K562 (cell line): ENCODE data around the gene C16orf90. TPM values are rescaled to one million over a fixed set of nuclear protein-coding genes. Genes with fewer than 3 reads are reported as not detected.

ENCODE experiments used
- ATAC-seq: fragments of 200-7000 bp; cut with Tn5 transposase; 3 replicates; pipeline ENCODE4 v1.9.1; 2020; ENCODE audit warnings: moderate library complexity
- BruUV-seq: library from RNA; stranded (reverse); fragments of 400-500 nt; replicated peaks from 2 replicates; lab custom pipeline; 2021; lab: Mats Ljungman, UMichigan
- CTCF ChIA-PET: fragments of 300-600 bp; formaldehyde crosslinking; extraction: SDS; loops from one replicate; lab custom pipeline; 2021; ENCODE audit warnings: low intra/inter-chr PET ratio; lab: Yijun Ruan, JAX
- POLR2A ChIA-PET: fragments of 300-600, 350-650 bp; sonication (Branson Sonifier 250); formaldehyde crosslinking; extraction: SDS; loops from one replicate; lab custom pipeline; 2021; ENCODE audit warnings: antibody characterized with exemption, inconsistent platforms; lab: Yijun Ruan, JAX
- DNase-seq, 4 experiments: peaks; one replicate each; pipeline versions ENCODE4 v3.0.0 to v3.0.0-alpha.2; 2011 to 2018; ENCODE audit warnings: low spot score in 3 of 4, mixed read lengths in 3 of 4; ENCODE audit errors: extremely low read depth in 1 of 4
- FAIRE-seq: peaks from 2 replicates; lab custom pipeline; 2011; peaks lifted over from hg19 to GRCh38; lab: Jason Lieb, UNC
- H2AFZ ChIP-seq: 2 replicates; pipeline ENCODE4 v1.6.0; 2011; ENCODE audit warnings: low read depth, low read length, control low read depth, inconsistent platforms
- H3K27ac ChIP-seq: fragments of 200-600 bp; 3 replicates; pipeline ENCODE4 v1.8.0; 2011; ENCODE audit warnings: low read depth, mild to moderate bottlenecking, control low read depth, inconsistent platforms, low read length, moderate library complexity, mixed read lengths; ENCODE audit errors: extremely low read depth
- H3K27me3 ChIP-seq, 2 experiments: fragments of 300-600 bp in 1 of 2; 2 replicates in 1 of 2; 3 replicates in 1 of 2; pipeline versions ENCODE4 v1.6.0 to v1.8.0; 2011; ENCODE audit warnings: inconsistent platforms in 2 of 2, low read length in 2 of 2, mild to moderate bottlenecking in 1 of 2, mixed read lengths in 1 of 2, moderate library complexity in 1 of 2; ENCODE audit not compliant: control insufficient read depth in 2 of 2, insufficient read depth in 2 of 2
- H3K36me3 ChIP-seq: fragments of 300-600 bp; 3 replicates; pipeline ENCODE4 v1.8.0; 2011; ENCODE audit warnings: mild to moderate bottlenecking, low read length, inconsistent platforms; ENCODE audit not compliant: control insufficient read depth, insufficient read depth
- H3K4me1 ChIP-seq, 2 experiments: fragments of 200-600 bp in 1 of 2; replicated peaks in 1 of 2; 2 replicates in 1 of 2; 3 replicates in 1 of 2; pipeline versions ENCODE4 v1.5.1 to v1.8.0; 2011; ENCODE audit warnings: inconsistent platforms in 2 of 2, low read length in 2 of 2, mild to moderate bottlenecking in 1 of 2, mixed read lengths in 1 of 2, moderate library complexity in 1 of 2; ENCODE audit not compliant: control insufficient read depth in 2 of 2, insufficient read depth in 2 of 2
- H3K4me2 ChIP-seq: 2 replicates; pipeline ENCODE4 v1.6.1; 2011; ENCODE audit warnings: low read length, control low read depth, inconsistent platforms, mixed read lengths; ENCODE audit not compliant: insufficient read depth
- H3K4me3 ChIP-seq: fragments of 200-600 bp; sonication (generic), shearing (Covaris generic); 2 replicates; pipeline ENCODE4 v1.5.1; 2016; ENCODE audit warnings: control low read depth, inconsistent platforms
- H3K79me2 ChIP-seq: fragments of 200-600 bp; 3 replicates; pipeline ENCODE4 v1.8.0; 2011; ENCODE audit warnings: low read length, inconsistent platforms; ENCODE audit not compliant: control insufficient read depth, insufficient read depth
- H3K9ac ChIP-seq, 2 experiments: 2 replicates each; pipeline versions ENCODE4 v1.6.0 to v1.6.1; 2011; ENCODE audit warnings: low read depth in 2 of 2, low read length in 2 of 2, control low read depth in 1 of 2, inconsistent platforms in 1 of 2, mild to moderate bottlenecking in 1 of 2, mixed read lengths in 1 of 2; ENCODE audit not compliant: insufficient read depth in 1 of 2
- H3K9me1 ChIP-seq: one replicate; pipeline ENCODE4 v1.6.0; 2011; ENCODE audit warnings: inconsistent platforms, mild to moderate bottlenecking, low read length, moderate library complexity; ENCODE audit not compliant: control insufficient read depth, insufficient read depth
- H3K9me3 ChIP-seq: replicated peaks from 2 replicates; pipeline ENCODE4 v1.5.1; 2011; ENCODE audit warnings: low read depth, low read length, inconsistent platforms; ENCODE audit not compliant: control insufficient read depth, insufficient read depth
- H4K20me1 ChIP-seq: replicated peaks from 2 replicates; pipeline ENCODE4 v1.6.1; 2011; ENCODE audit warnings: low read length, inconsistent platforms, mixed read lengths; ENCODE audit not compliant: control insufficient read depth, insufficient read depth
- CHD2 ChIP-seq: IDR thresholded peaks from 2 replicates; pipeline ENCODE4 v1.6.1; 2011; ENCODE audit warnings: low read depth, low read length
- MYNN ChIP-seq, 2 experiments: sonication (generic); formaldehyde crosslinking in 1 of 2; IDR thresholded peaks; 2 replicates each; pipeline versions ENCODE4 v1.5.0 to v1.6.1; 2016 to 2020; ENCODE audit warnings: antibody characterized with exemption in 1 of 2, missing genetic modification reagents in 1 of 2
- WGBS: fragments of 100-300 bp; shearing (Covaris generic); methylation state at CpG from one replicate; pipeline ENCODE4 v1.1.6; 2016; ENCODE audit warnings: low coverage, mixed read lengths; ENCODE audit not compliant: insufficient coverage; ENCODE audit errors: missing lambda C conversion rate; 5-methylcytosine and 5-hydroxymethylcytosine counted together
- in situ Hi-C: fragments of 300-500 bp; cut with MboI; formaldehyde crosslinking; loops from 4 replicates; pipeline ENCODE4 v1.15.0; 2018; ENCODE audit warnings: inconsistent platforms, mixed read lengths
- intact Hi-C: fragments of 100-400 bp; cut with micrococcal nuclease; formaldehyde crosslinking; loops from 2 replicates; pipeline ENCODE4 v1.14.2; 2022
- polyA plus RNA-seq, 8 experiments: library from polyadenylated mRNA; depleted of rRNA in 4 of 8; stranded (reverse) in 5 of 8; unstranded in 3 of 8; fragments of >200 nt; fragmentation: Nextera tagmentation in 2 of 8; fragmentation: Illumina TruSeq in 1 of 8; extraction: Ambion mirVana in 2 of 8; extraction: Trizol in 1 of 8; gene quantifications; 2 replicates each; pipeline versions ENCODE4 v1.2.1 to v1.2.3, GENCODE V29; 2011 to 2014; ENCODE audit warnings: inconsistent platforms in 1 of 8, missing spikeins in 1 of 8
- total RNA-seq, 7 experiments: library from RNA; depleted of rRNA in 6 of 7; stranded (reverse); fragments of >200 nt in 6 of 7; fragmentation: Illumina TruSeq in 2 of 7; extraction: Trizol in 2 of 7; gene quantifications; 2 replicates each; pipeline versions ENCODE4 v1.2.1 to v1.2.3, GENCODE V29; 2011 to 2021; ENCODE audit warnings: low replicate concordance in 1 of 7
- TF ChIP-seq, protein P1 (sequence below): fragments of 250-450 bp; sonication (Bioruptor Pico); IDR thresholded peaks from 2 replicates; pipeline ENCODE4 v1.9.0; 2021; ENCODE audit warnings: mild to moderate bottlenecking, inconsistent platforms

Gene C16orf90
- total and polyA plus RNA-seq, 9 of the 15 experiments (the other 6 are each of a cell fraction or from before 2014, with no cell fraction given) = not detected

DNA sequence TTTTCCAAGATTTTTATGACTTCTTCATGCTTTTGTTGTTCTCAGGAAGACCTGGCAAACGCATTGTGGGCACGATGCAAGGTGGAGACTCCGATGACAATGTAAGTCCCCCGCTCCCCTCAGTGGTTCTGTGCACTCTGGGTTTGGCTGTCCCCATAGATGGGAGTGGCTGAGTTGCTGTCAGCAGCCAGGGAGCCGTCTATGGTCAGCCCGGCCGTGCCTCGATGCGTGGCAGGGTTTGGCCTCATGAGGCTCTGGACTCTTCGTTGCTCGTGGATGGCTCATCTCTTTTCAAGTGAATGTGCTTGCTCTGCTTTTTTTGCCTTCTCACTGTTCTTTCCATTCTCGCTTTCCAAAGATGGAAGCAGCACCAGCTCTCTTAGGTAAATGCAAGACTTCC is 37.5 kb upstream of the C16orf90 start:
- ChIA-PET POLR2A (no interaction called here), CTCF (no interaction called here)
- Histone ChIP-seq H3K9me1 (peaks cover 3% of the 10 kb centered on the region), H3K9me3 (no peaks in the 10 kb centered on the region), H3K36me3 (no peaks in the 10 kb centered on the region), H3K4me2 (no peak overlapping the region), H3K27ac (no peak overlapping the region), H3K27me3 (no peaks in the 10 kb centered on the region), H4K20me1 (no peaks in the 10 kb centered on the region), H3K4me3 (no peak overlapping the region), H2AFZ (no peak overlapping the region), H3K79me2 (no peaks in the 10 kb centered on the region), H3K4me1 (no peaks in the 10 kb centered on the region), H3K9ac (0 out of 4 replicates have a peak overlapping the region, but pooled peaks of 1 of the 2 experiments have one; percentile 45)
- no peak for ATAC-seq
- intact Hi-C loops = no loop called here
- no TSS peak for BruUV-seq
- in situ Hi-C loops = no loop called here
- 64% methylated on average over 11 of the region's 12 CpGs for WGBS
- no peak for DNase-seq
- FAIRE-seq = no peak
- TF ChIP-seq CHD2 (no peak), MYNN (IDR thresholded peaks at IDR 0.05) (no peak), MYNN (CRISPR knock-in tag; IDR thresholded peaks at IDR 0.05) (no peak)
- TF ChIP-seq, protein P1, sequence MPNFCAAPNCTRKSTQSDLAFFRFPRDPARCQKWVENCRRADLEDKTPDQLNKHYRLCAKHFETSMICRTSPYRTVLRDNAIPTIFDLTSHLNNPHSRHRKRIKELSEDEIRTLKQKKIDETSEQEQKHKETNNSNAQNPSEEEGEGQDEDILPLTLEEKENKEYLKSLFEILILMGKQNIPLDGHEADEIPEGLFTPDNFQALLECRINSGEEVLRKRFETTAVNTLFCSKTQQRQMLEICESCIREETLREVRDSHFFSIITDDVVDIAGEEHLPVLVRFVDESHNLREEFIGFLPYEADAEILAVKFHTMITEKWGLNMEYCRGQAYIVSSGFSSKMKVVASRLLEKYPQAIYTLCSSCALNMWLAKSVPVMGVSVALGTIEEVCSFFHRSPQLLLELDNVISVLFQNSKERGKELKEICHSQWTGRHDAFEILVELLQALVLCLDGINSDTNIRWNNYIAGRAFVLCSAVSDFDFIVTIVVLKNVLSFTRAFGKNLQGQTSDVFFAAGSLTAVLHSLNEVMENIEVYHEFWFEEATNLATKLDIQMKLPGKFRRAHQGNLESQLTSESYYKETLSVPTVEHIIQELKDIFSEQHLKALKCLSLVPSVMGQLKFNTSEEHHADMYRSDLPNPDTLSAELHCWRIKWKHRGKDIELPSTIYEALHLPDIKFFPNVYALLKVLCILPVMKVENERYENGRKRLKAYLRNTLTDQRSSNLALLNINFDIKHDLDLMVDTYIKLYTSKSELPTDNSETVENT (CRISPR knock-in tag) = no peak
